ENCODE results near the gene OVAAL. TPM values are rescaled to one million over a fixed set of nuclear protein-coding genes. Genes with fewer than 3 reads are reported as not detected.

Gene OVAAL
- total RNA-seq, 1 donor from 2014 or later = not detected

GRCh38 chr1:180533266-180533987, 25.3 kb upstream of the OVAAL start:
- H3K27ac Mint-ChIP-seq (ENCODE audit: unreplicated experiment) = no peak overlapping the region
- no peak for DNase-seq (ENCODE audit: low spot score)
- peak; percentile 91 for TF ChIP-seq CTCF (IDR thresholded peaks at IDR 0.05)
- H3K27me3 Mint-ChIP-seq (ENCODE audit: low read depth) = peaks cover 4% of the 10 kb centered on the region
- H3K4me3 Mint-ChIP-seq (ENCODE audit: unreplicated experiment) = no peak overlapping the region
- H3K9me3 Mint-ChIP-seq (ENCODE audit: low read depth) = no peaks in the 10 kb centered on the region
- H3K4me1 Mint-ChIP-seq (ENCODE audit: low read depth) = peaks cover 28% of the 10 kb centered on the region
- no peaks in the 10 kb centered on the region for H3K36me3 Mint-ChIP-seq (ENCODE audit: low read depth)

- Mint-ChIP-seq H3K4me3 (ENCODE audit: unreplicated experiment) (no peak overlapping the region), H3K27ac (ENCODE audit: unreplicated experiment) (no peak overlapping the region), H3K9me3 (ENCODE audit: low read depth) (no peaks in the 10 kb centered on the region), H3K27me3 (ENCODE audit: low read depth) (peaks cover 4% of the 10 kb centered on the region), H3K36me3 (ENCODE audit: low read depth) (no peaks in the 10 kb centered on the region), H3K4me1 (ENCODE audit: low read depth) (peaks cover 21% of the 10 kb centered on the region)
- no peak for TF ChIP-seq CTCF (IDR thresholded peaks at IDR 0.05)
- DNase-seq (ENCODE audit: low spot score) = no peak
Measured at GRCh38 chr1:180534214-180534613, 24.6 kb upstream of the OVAAL start.

GRCh38 chr1:180535418-180535999, 23.3 kb upstream of the OVAAL start:
- Mint-ChIP-seq H3K4me3 (ENCODE audit: unreplicated experiment) (no peak overlapping the region), H3K9me3 (ENCODE audit: low read depth) (no peaks in the 10 kb centered on the region), H3K36me3 (ENCODE audit: low read depth) (no peaks in the 10 kb centered on the region), H3K27me3 (ENCODE audit: low read depth) (peaks cover 4% of the 10 kb centered on the region), H3K4me1 (ENCODE audit: low read depth) (peaks cover 11% of the 10 kb centered on the region), H3K27ac (ENCODE audit: unreplicated experiment) (no peak overlapping the region)
- no peak for TF ChIP-seq CTCF (IDR thresholded peaks at IDR 0.05)
- DNase-seq (ENCODE audit: low spot score) = no peak

GRCh38 chr1:180536821-180537372, 21.9 kb upstream of the OVAAL start:
- Mint-ChIP-seq H3K27ac (ENCODE audit: unreplicated experiment) (no peak overlapping the region), H3K4me3 (ENCODE audit: unreplicated experiment) (no peak overlapping the region)
- no peak for DNase-seq (ENCODE audit: low spot score)

More at GRCh38 chr1:180536821-180537372, 21.9 kb upstream of the OVAAL start:
- no peak for TF ChIP-seq CTCF (IDR thresholded peaks at IDR 0.05)
- H3K4me1 Mint-ChIP-seq (ENCODE audit: low read depth) = peaks cover 22% of the 10 kb centered on the region
- peaks cover 4% of the 10 kb centered on the region for H3K27me3 Mint-ChIP-seq (ENCODE audit: low read depth)
- no peaks in the 10 kb centered on the region for H3K9me3 Mint-ChIP-seq (ENCODE audit: low read depth)
- H3K36me3 Mint-ChIP-seq (ENCODE audit: low read depth) = no peaks in the 10 kb centered on the region

All from chondrocyte (in vitro differentiated cells).